Spinal cord (tissue), 10 donors: ENCODE measurements around the gene IYD. TPM values are rescaled to one million over a fixed set of nuclear protein-coding genes. Genes with fewer than 3 reads are reported as not detected.

Source experiments
- DNase-seq, 6 donors: peaks; one replicate each; pipeline versions ENCODE4 v3.0.0 to v3.0.0-alpha.2; 2013 to 2015; ENCODE audit warnings: low spot score in 6 of 6, low read depth in 4 of 6
- H3K27ac ChIP-seq: one replicate; pipeline ENCODE4 v1.5.1; 2013; ENCODE audit warnings: low read depth, low read length, control low read depth
- H3K27me3 ChIP-seq: one replicate; pipeline ENCODE4 v1.6.1; 2013; ENCODE audit warnings: low read length; ENCODE audit not compliant: control insufficient read depth, insufficient read depth
- H3K36me3 ChIP-seq: one replicate; pipeline ENCODE4 v1.6.1; 2013; ENCODE audit warnings: low read length; ENCODE audit not compliant: control insufficient read depth, insufficient read depth
- H3K4me1 ChIP-seq: one replicate; pipeline ENCODE4 v1.6.1; 2013; ENCODE audit warnings: low read length; ENCODE audit not compliant: control insufficient read depth, insufficient read depth
- H3K4me3 ChIP-seq: one replicate; pipeline ENCODE4 v1.5.1; 2013; ENCODE audit warnings: low read depth, low read length, control low read depth
- H3K9me3 ChIP-seq: one replicate; pipeline ENCODE4 v1.6.1; 2013; ENCODE audit warnings: low read length; ENCODE audit not compliant: control insufficient read depth, insufficient read depth
- WGBS: methylation state at CpG from one replicate; pipeline ENCODE4 v1.1.5; 2013; ENCODE audit warnings: missing lambda C conversion rate; ENCODE audit not compliant: insufficient coverage; 5-methylcytosine and 5-hydroxymethylcytosine counted together
- polyA plus RNA-seq, 2 donors: library from polyadenylated mRNA; unstranded; fragments of 120-200 nt; gene quantifications; one replicate each; pipeline ENCODE4 v1.2.1, GENCODE V29; 2013; ENCODE audit not compliant: insufficient read length in 2 of 2
- total RNA-seq, 2 donors: library from RNA; depleted of rRNA in 1 of 2; stranded (reverse); fragments of 120-200 nt in 1 of 2; fragments of >200 nt in 1 of 2; gene quantifications; one replicate each; pipeline versions ENCODE4 v1.2.3 to v1.2.4, GENCODE V29; 2013 to 2014
- donor health status: healthy.

IYD gene
- total and polyA plus RNA-seq, 4 donors = 0.06 to 0.17 TPM; not detected in 2

- no peaks in the 10 kb centered on the region for H3K36me3 ChIP-seq
- no peak overlapping the region for H3K4me3 ChIP-seq
- H3K9me3 ChIP-seq = no peaks in the 10 kb centered on the region
- DNase-seq = no peak
- WGBS = 81% methylated on average over 4 of the region's 5 CpGs
- H3K27ac ChIP-seq = no peak overlapping the region
- no peaks in the 10 kb centered on the region for H3K27me3 ChIP-seq
- H3K4me1 ChIP-seq = no peaks in the 10 kb centered on the region
Measured at GRCh38 chr6:150347845-150348244, 21.0 kb upstream of the IYD start.

- Histone ChIP-seq H3K27ac (no peak overlapping the region), H3K4me3 (no peak overlapping the region), H3K4me1 (no peaks in the 10 kb centered on the region), H3K27me3 (no peaks in the 10 kb centered on the region), H3K9me3 (no peaks in the 10 kb centered on the region), H3K36me3 (no peaks in the 10 kb centered on the region)
- DNase-seq = no peak
- 68% methylated on average over 3 of the region's 4 CpGs for WGBS
Measured at GRCh38 chr6:150349546-150349945, 19.3 kb upstream of the IYD start.

- no peaks in the 10 kb centered on the region for H3K9me3 ChIP-seq
- no peak for DNase-seq
- no peak overlapping the region for H3K27ac ChIP-seq
- H3K4me3 ChIP-seq = no peak overlapping the region
- no peaks in the 10 kb centered on the region for H3K27me3 ChIP-seq
- H3K36me3 ChIP-seq = no peaks in the 10 kb centered on the region
- no peaks in the 10 kb centered on the region for H3K4me1 ChIP-seq
- WGBS = 88% methylated on average over 3 of the region's 5 CpGs
Measured at GRCh38 chr6:150352321-150353296, 16.2 kb upstream of the IYD start.

- DNase-seq = no peak
- no peaks in the 10 kb centered on the region for H3K9me3 ChIP-seq
- no peaks in the 10 kb centered on the region for H3K36me3 ChIP-seq
- H3K4me3 ChIP-seq = no peak overlapping the region
- H3K27ac ChIP-seq = no peak overlapping the region
- no CpG with 5 or more reads among the region's 1 CpG for WGBS
- H3K4me1 ChIP-seq = no peaks in the 10 kb centered on the region
- no peaks in the 10 kb centered on the region for H3K27me3 ChIP-seq
Measured at GRCh38 chr6:150353445-150353844, 15.4 kb upstream of the IYD start.

- no peak for DNase-seq
- Histone ChIP-seq H3K4me1 (no peaks in the 10 kb centered on the region), H3K4me3 (no peak overlapping the region), H3K27ac (no peak overlapping the region), H3K36me3 (no peaks in the 10 kb centered on the region), H3K27me3 (no peaks in the 10 kb centered on the region), H3K9me3 (no peaks in the 10 kb centered on the region)
- WGBS = no CpG with 5 or more reads among the region's 2 CpGs
Measured at GRCh38 chr6:150354754-150355571, 13.8 kb upstream of the IYD start.

- Histone ChIP-seq H3K36me3 (no peaks in the 10 kb centered on the region), H3K4me3 (no peak overlapping the region), H3K27me3 (no peaks in the 10 kb centered on the region), H3K27ac (no peak overlapping the region), H3K4me1 (no peaks in the 10 kb centered on the region), H3K9me3 (no peaks in the 10 kb centered on the region)
- no peak for DNase-seq
- 73% methylated on average over 3 of the region's 4 CpGs for WGBS
Measured at GRCh38 chr6:150355932-150356331, 12.9 kb upstream of the IYD start.

GRCh38 chr6:150361876-150362275 lies 6.9 kb upstream of the IYD start:
- no peaks in the 10 kb centered on the region for H3K27me3 ChIP-seq
- no peak overlapping the region for H3K27ac ChIP-seq
- no peaks in the 10 kb centered on the region for H3K4me1 ChIP-seq
- H3K36me3 ChIP-seq = no peaks in the 10 kb centered on the region
- DNase-seq = no peak
- 80% methylated on average over 2 of the region's 3 CpGs for whole genome bisulfite sequencing
- H3K9me3 ChIP-seq = no peaks in the 10 kb centered on the region
- no peak overlapping the region for H3K4me3 ChIP-seq

GRCh38 chr6:150363733-150364132 lies 5.1 kb upstream of the IYD start:
- no peak overlapping the region for H3K27ac ChIP-seq
- no peak for DNase-seq
- no CpG with 5 or more reads among the region's 2 CpGs for WGBS
- H3K4me1 ChIP-seq = no peaks in the 10 kb centered on the region
- H3K36me3 ChIP-seq = no peaks in the 10 kb centered on the region
- H3K9me3 ChIP-seq = no peaks in the 10 kb centered on the region
- H3K4me3 ChIP-seq = no peak overlapping the region
- H3K27me3 ChIP-seq = no peaks in the 10 kb centered on the region

GRCh38 chr6:150366118-150366778 lies 2.6 kb upstream of the IYD start:
- peak in 1 of 6 donors; percentile 45 for DNase-seq
- WGBS = 86% methylated on average over 6 of the region's 7 CpGs
- H3K4me1 ChIP-seq = no peaks in the 10 kb centered on the region

More at GRCh38 chr6:150366118-150366778, 2.6 kb upstream of the IYD start:
- Histone ChIP-seq H3K27ac (no peak overlapping the region), H3K36me3 (no peaks in the 10 kb centered on the region), H3K4me3 (no peak overlapping the region), H3K27me3 (no peaks in the 10 kb centered on the region), H3K9me3 (no peaks in the 10 kb centered on the region)
